ENCODE results near the gene TAS2R14. TPM values are rescaled to one million over a fixed set of nuclear protein-coding genes. Genes with fewer than 3 reads are reported as not detected.

The TAS2R14 gene
- total and polyA plus RNA-seq, 2 donors (not counting 3 experiments of a cell fraction or from before 2014, with no cell fraction given) = 0.91 to 4.2 TPM

- BruUV-seq (replicated peaks) = no TSS peak
- CTCF ChIA-PET = interaction anchor here (0.7 to 1.1 kb wide), 2 partner anchors 212 to 240 kb away, joined by 3 to 8 read pairs; no protein-coding TSS in a partner anchor
- dilution Hi-C loops (cut with MboI; ENCODE audit: extremely low pct_ligation_motif_present, low sequenced_read_pairs) (no loop called here), intact Hi-C loops (cut with micrococcal nuclease) (loop anchor here (2.0 to 10.0 kb wide), 2 partner anchors 215 to 239 kb away; partner anchors contain the start of gene SMIM10L1)
- H3K9me3 ChIP-seq (replicated peaks; ENCODE audit: control insufficient read depth, insufficient read depth, low read length) = no peaks in the 10 kb centered on the region
- H3K36me3 ChIP-seq (ENCODE audit: control insufficient read depth in 2 of 2, extremely low read depth in 1 of 2, insufficient read depth in 2 of 2, low read length in 2 of 2) = no peaks in the 10 kb centered on the region
- H3K9me1 ChIP-seq (replicated peaks; ENCODE audit: control insufficient read depth, extremely low read depth, insufficient read depth, low read length) = no peaks in the 10 kb centered on the region
- no peak overlapping the region for H3K27ac ChIP-seq (ENCODE audit: insufficient read depth, low read depth, low read length)
- no peaks in the 10 kb centered on the region for H3K79me2 ChIP-seq (ENCODE audit: control insufficient read depth, insufficient read depth, low read length)
- H3K4me2 ChIP-seq (ENCODE audit: insufficient read depth, low read length) = no peak overlapping the region
- no peaks in the 10 kb centered on the region for H3K27me3 ChIP-seq (ENCODE audit: control insufficient read depth in 2 of 2, insufficient read depth in 2 of 2, low read length in 2 of 2)
- DNase-seq (ENCODE audit: low read depth, low spot score) (peak; percentile 38), FAIRE-seq (no peak)
- H3K4me1 ChIP-seq (ENCODE audit: control insufficient read depth, extremely low read depth, insufficient read depth, low read length) = no peaks in the 10 kb centered on the region
- H2AFZ ChIP-seq (ENCODE audit: low read depth, low read length) = no peak overlapping the region
- no peaks in the 10 kb centered on the region for H4K20me1 ChIP-seq (replicated peaks; ENCODE audit: control insufficient read depth, extremely low read depth, insufficient read depth, low read length)
- no peak overlapping the region for H3K4me3 ChIP-seq (replicated peaks in 1 of 3; ENCODE audit: insufficient read depth in 1 of 3, low read depth in 1 of 3, low read length in 3 of 3)
- H3K9ac ChIP-seq (replicated peaks; ENCODE audit: extremely low read depth, insufficient read depth, low read length) = no peak overlapping the region
- no peak for TF ChIP-seq MAX (IDR thresholded peaks at IDR 0.05; ENCODE audit: insufficient read depth, insufficient read length)
- no peak for TF ChIP-seq POLR2A (IDR thresholded peaks at IDR 0.05; ENCODE audit: low read depth, low read length)
- TF ChIP-seq MYC (IDR thresholded peaks at IDR 0.05; ENCODE audit: low read depth, low read length) = no peak
- POLR2A ChIA-PET = no interaction called here
These were observed 20.7 kb upstream of the TAS2R14 start for GRCh38 chr12:10959804-10960203.

GRCh38 chr12:10957741-10958140 is 18.7 kb upstream of the TAS2R14 start:
- Histone ChIP-seq H3K9me1 (replicated peaks; ENCODE audit: control insufficient read depth, extremely low read depth, insufficient read depth, low read length) (no peaks in the 10 kb centered on the region), H3K27ac (ENCODE audit: insufficient read depth, low read depth, low read length) (no peak overlapping the region), H3K9ac (replicated peaks; ENCODE audit: extremely low read depth, insufficient read depth, low read length) (no peak overlapping the region), H3K36me3 (ENCODE audit: control insufficient read depth in 2 of 2, extremely low read depth in 1 of 2, insufficient read depth in 2 of 2, low read length in 2 of 2) (no peaks in the 10 kb centered on the region), H3K4me3 (replicated peaks in 1 of 3; ENCODE audit: insufficient read depth in 1 of 3, low read depth in 1 of 3, low read length in 3 of 3) (no peak overlapping the region), H3K27me3 (ENCODE audit: control insufficient read depth in 2 of 2, insufficient read depth in 2 of 2, low read length in 2 of 2) (no peaks in the 10 kb centered on the region), H2AFZ (ENCODE audit: low read depth, low read length) (no peak overlapping the region), H3K9me3 (replicated peaks; ENCODE audit: control insufficient read depth, insufficient read depth, low read length) (no peaks in the 10 kb centered on the region), H3K4me2 (ENCODE audit: insufficient read depth, low read length) (no peak overlapping the region), H3K79me2 (ENCODE audit: control insufficient read depth, insufficient read depth, low read length) (no peaks in the 10 kb centered on the region), H4K20me1 (replicated peaks; ENCODE audit: control insufficient read depth, extremely low read depth, insufficient read depth, low read length) (no peaks in the 10 kb centered on the region), H3K4me1 (ENCODE audit: control insufficient read depth, extremely low read depth, insufficient read depth, low read length) (no peaks in the 10 kb centered on the region)
- ChIA-PET POLR2A (no interaction called here), CTCF (no interaction called here)
- BruUV-seq (replicated peaks) = no TSS peak
- TF ChIP-seq EZH2 (IDR thresholded peaks at IDR 0.05; ENCODE audit: borderline replicate concordance, low read depth, low read length, severe bottlenecking) = no peak
- TF ChIP-seq MAX (IDR thresholded peaks at IDR 0.05; ENCODE audit: insufficient read depth, insufficient read length) = no peak
- TF ChIP-seq FOS (IDR thresholded peaks at IDR 0.05; ENCODE audit: borderline replicate concordance, insufficient read depth, low read length) = no peak
- TF ChIP-seq POLR2A (IDR thresholded peaks at IDR 0.05; ENCODE audit: low read depth, low read length) = no peak
- TF ChIP-seq POLR2AphosphoS5 (IDR thresholded peaks at IDR 0.05; ENCODE audit: insufficient read depth, low read depth, low read length) = no peak
- no peak for TF ChIP-seq CTCF (IDR thresholded peaks at IDR 0.05; ENCODE audit: extremely low read depth in 1 of 2, insufficient read depth in 1 of 2, low read depth in 1 of 2, low read length in 2 of 2)
- TF ChIP-seq MYC (IDR thresholded peaks at IDR 0.05; ENCODE audit: low read depth, low read length) = no peak
- no peak for TF ChIP-seq JUN (IDR thresholded peaks at IDR 0.05; ENCODE audit: borderline replicate concordance, insufficient read depth, insufficient read length, low read depth)
- TF ChIP-seq GATA2 (IDR thresholded peaks at IDR 0.05; ENCODE audit: insufficient read depth, insufficient read length, low read depth, low read length) = peak; percentile 9
- dilution Hi-C loops (cut with MboI; ENCODE audit: extremely low pct_ligation_motif_present, low sequenced_read_pairs) (no loop called here), intact Hi-C loops (cut with micrococcal nuclease) (loop anchor here (2.0 kb wide), 1 partner anchor 241 kb away; no protein-coding TSS in a partner anchor)
- DNase-seq (ENCODE audit: low read depth, low spot score) = no peak
- FAIRE-seq = no peak
